Adrenal gland (tissue), 5 donors: ENCODE data around the gene RAMAC.

Source experiments
- CTCF ChIP-seq, 6 experiments: fragments of 450-650 bp in 4 of 6; fragments of 200-600 bp in 2 of 6; sonication (generic) in 1 of 6; IDR thresholded peaks; 1 replicate in 5 of 6; 2 replicates in 1 of 6; pipeline versions ENCODE4 v1.5.1 to v1.8.0; 2016 to 2021; ENCODE audit warnings: antibody characterized with exemption in 6 of 6, mild to moderate bottlenecking in 2 of 6, moderate library complexity in 1 of 6
- POLR2A ChIP-seq, 2 donors: fragments of 450-650 bp; IDR thresholded peaks; one replicate each; pipeline ENCODE4 v1.6.1; 2017; ENCODE audit warnings: antibody characterized with exemption in 2 of 2, mild to moderate bottlenecking in 2 of 2, moderate library complexity in 1 of 2
- donor health status: DM: no; HTN: no; CAD: no.

GRCh38 chr15:82943176-82943575 lies 42.8 kb upstream of the RAMAC start:
- TF ChIP-seq POLR2A (IDR thresholded peaks at IDR 0.05) (no peak), CTCF (IDR thresholded peaks at IDR 0.05) (no peak)
